HG03196 (cell line): Measurements from ENCODE around the gene ZNF319.

Experiments used
- ATAC-seq: cut with Tn5 transposase; IDR thresholded peaks from one replicate; pipeline ENCODE4 v1.9.1; 2021; ENCODE audit not compliant: unreplicated experiment

Gene ZNF319

GRCh38 chr16:58037365-58038057 is 37.0 kb upstream of the ZNF319 start:
- ATAC-seq, result no peak

GRCh38 chr16:58036943-58037342 is 36.5 kb upstream of the ZNF319 start:
- ATAC-seq, result no peak

GRCh38 chr16:58035356-58036170 is 35.1 kb upstream of the ZNF319 start:
- no peak for ATAC-seq

GRCh38 chr16:58034774-58035173 is 34.3 kb upstream of the ZNF319 start:
- no peak for ATAC-seq

GRCh38 chr16:58034128-58034685 is 33.7 kb upstream of the ZNF319 start:
- ATAC-seq, result no peak

- ATAC-seq, result no peak
These were observed 32.3 kb upstream of the ZNF319 start for GRCh38 chr16:58032710-58033293.

- no peak for ATAC-seq
These were observed 30.7 kb upstream of the ZNF319 start for GRCh38 chr16:58031016-58031800.

- no peak for ATAC-seq
These were observed 29.8 kb upstream of the ZNF319 start for GRCh38 chr16:58030136-58030840.

GRCh38 chr16:58029410-58029809 is 28.9 kb upstream of the ZNF319 start:
- ATAC-seq, result no peak

GRCh38 chr16:58028541-58029070 is 28.1 kb upstream of the ZNF319 start:
- no peak for ATAC-seq

GRCh38 chr16:58027916-58028455 is 27.5 kb upstream of the ZNF319 start:
- ATAC-seq, result no peak

GRCh38 chr16:58027161-58027915 is 26.9 kb upstream of the ZNF319 start:
- no peak for ATAC-seq

- ATAC-seq, result no peak
These were observed 26.3 kb upstream of the ZNF319 start for GRCh38 chr16:58026705-58027160.

GRCh38 chr16:58026139-58026704 is 25.8 kb upstream of the ZNF319 start:
- ATAC-seq, result no peak

GRCh38 chr16:58025351-58026138 is 25.1 kb upstream of the ZNF319 start, which contains the start of gene MMP15:
MMP15 (plus strand) TSS chr16:58025754; CDS start chr16:58026351, 597 bp downstream.
- ATAC-seq, result no peak

GRCh38 chr16:58024486-58025350 is 24.2 kb upstream of the ZNF319 start:
- ATAC-seq, result no peak
